BE2C (cell line): ENCODE results near the gene CORO1C.
A peak's percentile ranks its signal among the peaks of the same experiment; 100 is the strongest.
"Not testable (repeated sequence)": the region's sequence is repeated elsewhere in the genome, so short reads cannot be mapped to it uniquely, and the experiment has no call there.

Experiments used
- DNase-seq: peaks from one replicate; pipeline ENCODE4 v3.0.0-alpha.2; 2020
- H3K27me3 ChIP-seq: fragments of 250-450 bp; sonication (Bioruptor Pico); 2 replicates; pipeline ENCODE4 v1.5.1; 2020; ENCODE audit warnings: mild to moderate bottlenecking
- H3K36me3 ChIP-seq: fragments of 250-450 bp; sonication (Bioruptor Pico); 2 replicates; pipeline ENCODE4 v1.5.1; 2020; ENCODE audit warnings: mild to moderate bottlenecking
- H3K4me1 ChIP-seq: fragments of 250-450 bp; sonication (Bioruptor Pico); 2 replicates; pipeline ENCODE4 v1.5.1; 2020
- H3K4me3 ChIP-seq: 2 replicates; pipeline ENCODE4 v1.5.1; 2011; ENCODE audit warnings: low read depth, low read length
- H3K9me3 ChIP-seq: fragments of 250-450 bp; sonication (Bioruptor Pico); 2 replicates; pipeline ENCODE4 v1.5.1; 2020
- TF ChIP-seq, protein P1 (sequence below): IDR thresholded peaks from 2 replicates; pipeline ENCODE4 v1.5.1; 2012; ENCODE audit warnings: mild to moderate bottlenecking, low read depth, low read length

Gene CORO1C

DNA sequence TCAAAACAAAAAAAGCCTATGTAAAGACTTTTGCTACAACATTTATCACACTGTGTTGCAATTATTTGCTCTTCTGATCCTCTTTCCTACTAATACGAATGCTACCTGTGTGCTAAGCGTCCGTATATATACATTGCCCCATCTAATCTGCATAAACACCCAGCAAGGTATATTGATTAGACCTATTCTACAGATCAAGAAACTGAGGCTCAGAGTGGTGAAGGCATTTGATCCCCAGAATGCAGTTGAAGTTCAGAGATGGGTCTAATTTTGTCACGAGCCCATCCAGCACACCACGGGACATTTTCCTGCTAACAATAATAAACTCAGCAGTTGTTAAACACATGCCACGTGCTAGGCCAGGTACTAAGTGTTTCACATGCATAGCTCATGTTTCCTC, 25.1 kb upstream of the CORO1C start:
- TF ChIP-seq, protein P1, sequence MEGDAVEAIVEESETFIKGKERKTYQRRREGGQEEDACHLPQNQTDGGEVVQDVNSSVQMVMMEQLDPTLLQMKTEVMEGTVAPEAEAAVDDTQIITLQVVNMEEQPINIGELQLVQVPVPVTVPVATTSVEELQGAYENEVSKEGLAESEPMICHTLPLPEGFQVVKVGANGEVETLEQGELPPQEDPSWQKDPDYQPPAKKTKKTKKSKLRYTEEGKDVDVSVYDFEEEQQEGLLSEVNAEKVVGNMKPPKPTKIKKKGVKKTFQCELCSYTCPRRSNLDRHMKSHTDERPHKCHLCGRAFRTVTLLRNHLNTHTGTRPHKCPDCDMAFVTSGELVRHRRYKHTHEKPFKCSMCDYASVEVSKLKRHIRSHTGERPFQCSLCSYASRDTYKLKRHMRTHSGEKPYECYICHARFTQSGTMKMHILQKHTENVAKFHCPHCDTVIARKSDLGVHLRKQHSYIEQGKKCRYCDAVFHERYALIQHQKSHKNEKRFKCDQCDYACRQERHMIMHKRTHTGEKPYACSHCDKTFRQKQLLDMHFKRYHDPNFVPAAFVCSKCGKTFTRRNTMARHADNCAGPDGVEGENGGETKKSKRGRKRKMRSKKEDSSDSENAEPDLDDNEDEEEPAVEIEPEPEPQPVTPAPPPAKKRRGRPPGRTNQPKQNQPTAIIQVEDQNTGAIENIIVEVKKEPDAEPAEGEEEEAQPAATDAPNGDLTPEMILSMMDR: no peak
- Histone ChIP-seq H3K36me3 (no peaks in the 10 kb centered on the region), H3K4me3 (no peak overlapping the region), H3K4me1 (no peaks in the 10 kb centered on the region), H3K27me3 (no peaks in the 10 kb centered on the region), H3K9me3 (no peaks in the 10 kb centered on the region)
- no peak for DNase-seq

DNA sequence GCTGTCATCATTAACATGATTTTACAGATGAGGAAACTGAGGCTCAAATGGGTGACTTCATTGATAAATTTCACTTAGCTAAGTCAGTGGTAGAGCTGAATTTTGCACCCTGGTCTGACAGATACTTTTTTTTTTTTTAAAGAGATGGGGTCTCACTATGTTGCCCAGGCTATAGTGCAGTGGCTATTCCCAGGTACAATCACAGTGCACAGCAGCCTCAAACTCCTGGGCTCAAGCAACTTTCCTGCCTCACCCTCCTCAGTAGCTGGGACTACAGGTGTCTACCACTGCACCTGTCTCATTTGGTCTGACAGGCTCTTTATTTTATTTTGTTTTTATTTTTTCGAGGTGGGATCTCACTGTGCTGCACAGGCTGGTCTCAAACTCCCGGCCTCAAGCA, 24.2 kb upstream of the CORO1C start:
- Histone ChIP-seq H3K36me3 (no peaks in the 10 kb centered on the region), H3K4me1 (no peaks in the 10 kb centered on the region), H3K27me3 (no peaks in the 10 kb centered on the region), H3K9me3 (no peaks in the 10 kb centered on the region), H3K4me3 (no peak overlapping the region)
- no peak for DNase-seq
- TF ChIP-seq, protein P1: no peak

DNA sequence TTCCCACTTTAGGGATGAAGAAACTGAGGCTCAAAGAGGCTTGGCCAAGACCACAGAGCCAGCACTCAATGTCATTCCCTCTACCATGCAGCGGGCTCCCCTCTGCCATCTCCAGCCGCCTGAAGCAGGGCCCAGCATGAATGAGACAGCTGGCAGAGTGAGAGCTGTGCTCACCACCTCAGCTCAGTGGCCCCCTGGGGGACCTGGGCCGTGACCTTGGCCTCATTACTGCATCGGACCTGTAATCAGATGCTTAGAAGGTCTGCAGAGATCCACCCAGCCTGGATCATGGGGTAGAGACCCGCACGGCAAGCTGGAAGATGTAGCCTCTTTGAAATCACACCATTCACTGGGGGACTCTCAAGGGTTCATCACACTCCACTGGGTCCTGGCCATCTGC, 22.7 kb upstream of the CORO1C start:
- no peak overlapping the region for H3K4me3 ChIP-seq
- TF ChIP-seq, protein P1: no peak
- H3K27me3 ChIP-seq: no peaks in the 10 kb centered on the region
- no peak for DNase-seq
- no peaks in the 10 kb centered on the region for H3K9me3 ChIP-seq
- H3K36me3 ChIP-seq: no peaks in the 10 kb centered on the region
- no peaks in the 10 kb centered on the region for H3K4me1 ChIP-seq

DNA sequence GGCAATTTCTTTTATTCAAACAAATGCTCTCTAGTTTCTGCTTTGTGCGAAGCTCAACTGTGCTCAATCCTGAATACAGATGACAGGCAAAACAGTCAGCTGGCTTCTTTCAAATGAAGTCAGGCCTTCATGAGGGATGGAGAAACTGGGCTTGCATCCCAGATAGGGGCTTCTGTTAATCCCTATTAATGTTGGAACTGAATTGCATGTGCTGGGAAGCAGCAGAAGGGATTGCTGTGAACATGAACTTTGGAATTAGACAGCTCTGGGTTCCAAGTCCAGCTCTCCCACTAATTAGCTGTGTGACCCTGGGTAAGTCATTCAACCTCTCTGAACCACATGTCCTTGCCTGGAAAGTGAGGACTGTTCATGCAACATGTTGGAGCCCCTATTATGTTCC, 21.1 kb upstream of the CORO1C start:
- no peak for DNase-seq
- H3K4me3 ChIP-seq: no peak overlapping the region
- H3K9me3 ChIP-seq: no peaks in the 10 kb centered on the region
- no peaks in the 10 kb centered on the region for H3K27me3 ChIP-seq
- H3K36me3 ChIP-seq: no peaks in the 10 kb centered on the region
- H3K4me1 ChIP-seq: no peaks in the 10 kb centered on the region
- TF ChIP-seq, protein P1: no peak

DNA sequence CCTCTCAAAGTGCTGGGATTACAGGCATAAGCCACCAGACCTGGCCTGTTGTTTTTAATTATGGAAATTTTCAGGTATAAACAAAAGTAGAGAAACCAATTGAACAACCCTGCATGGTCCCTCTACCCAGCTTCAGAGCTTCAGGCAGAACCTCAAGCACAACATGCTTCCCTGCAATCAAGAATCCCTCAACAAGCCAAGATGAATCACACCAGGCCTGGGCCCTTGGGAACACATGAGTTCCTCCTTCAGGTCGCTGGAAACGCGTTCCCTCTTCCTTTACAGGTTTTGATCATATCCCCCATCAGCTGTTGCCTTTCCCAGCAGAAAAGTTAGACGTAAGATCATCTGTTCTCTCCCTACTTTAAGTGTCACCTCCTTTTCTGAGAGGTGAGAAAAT, 20.5 kb upstream of the CORO1C start:
- no peak for DNase-seq
- Histone ChIP-seq H3K36me3 (no peaks in the 10 kb centered on the region), H3K9me3 (no peaks in the 10 kb centered on the region), H3K4me3 (no peak overlapping the region), H3K27me3 (no peaks in the 10 kb centered on the region), H3K4me1 (no peaks in the 10 kb centered on the region)
- TF ChIP-seq, protein P1: no peak

DNA sequence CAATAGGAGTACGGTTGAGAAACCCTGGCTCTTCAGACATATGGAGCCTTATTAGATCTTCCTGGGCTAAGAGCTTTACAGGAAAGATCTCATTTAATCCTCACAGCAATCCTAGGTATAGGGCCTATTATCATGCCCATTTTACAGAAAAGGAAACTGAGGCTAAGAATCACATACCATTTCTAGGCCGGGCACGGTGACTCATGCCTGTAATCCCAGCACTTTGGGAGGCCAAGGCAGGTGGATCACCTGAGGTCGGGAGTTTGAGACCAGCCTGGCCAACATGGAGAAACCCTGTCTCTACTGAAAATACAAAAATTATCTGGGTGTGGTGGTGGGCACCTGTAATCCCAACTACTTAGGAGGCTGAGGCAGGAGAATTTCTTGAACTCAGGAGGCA, 19.7 kb upstream of the CORO1C start:
- not testable (repeated sequence) for H3K36me3 ChIP-seq, H3K4me1 ChIP-seq, H3K4me3 ChIP-seq, H3K27me3 ChIP-seq, DNase-seq, H3K9me3 ChIP-seq

DNA sequence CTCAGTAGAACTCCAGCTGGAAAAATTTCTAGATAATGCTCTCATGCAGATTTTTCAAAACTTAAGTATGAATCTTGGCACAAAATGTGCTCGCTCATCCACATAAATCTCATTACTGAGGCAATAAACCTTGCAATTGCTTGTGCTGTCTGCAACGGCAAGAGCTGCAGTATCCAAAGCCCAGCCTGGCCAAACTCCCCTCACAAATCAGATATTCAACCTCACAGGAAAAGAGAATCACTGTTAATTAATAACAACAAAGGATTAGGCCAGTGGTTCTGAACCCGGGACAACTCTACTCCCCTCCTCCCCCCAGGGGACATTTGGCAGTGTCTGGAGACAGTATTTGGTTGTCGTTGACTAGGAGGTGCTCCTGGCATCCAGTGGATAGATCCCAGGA, 19.2 kb upstream of the CORO1C start:
- TF ChIP-seq, protein P1: no peak
- Histone ChIP-seq H3K9me3 (no peaks in the 10 kb centered on the region), H3K36me3 (no peaks in the 10 kb centered on the region), H3K4me1 (no peaks in the 10 kb centered on the region), H3K27me3 (no peaks in the 10 kb centered on the region), H3K4me3 (no peak overlapping the region)
- peak; percentile 14 for DNase-seq
